Purkinje cell (primary cell): ENCODE data around the gene ROBO4. TPM values are rescaled to one million over a fixed set of nuclear protein-coding genes. Genes with fewer than 3 reads are reported as not detected.

ENCODE experiments used
- polyA plus RNA-seq: library from polyadenylated mRNA; unstranded; fragments of >200 nt; fragmentation: Nextera tagmentation; gene quantifications from 2 replicates; pipeline ENCODE4 v1.2.1, GENCODE V29; 2014

The ROBO4 gene
- polyA plus RNA-seq, result not detected in 2 replicates

GRCh38 chr11:124897674-124898262, at the start of gene ROBO4:
Gene ROBO4 (minus strand): TSS chr11:124897865. CDS start chr11:124897795, 70 bp downstream.

GRCh38 chr11:124935548-124936514, 38.2 kb upstream of the ROBO4 start, which contains the start of gene HEPACAM:
Gene HEPACAM (minus strand): TSS chr11:124936047. CDS start chr11:124936006, 41 bp downstream.

GRCh38 chr11:124918950-124919349, 21.3 kb upstream of the ROBO4 start, which contains the start of gene HEPN1:
Gene HEPN1 (plus strand): TSS chr11:124919250.

GRCh38 chr11:124865181-124865901, 32.3 kb downstream of the ROBO4 start, which contains the start of gene ROBO3:
Gene ROBO3 (plus strand): TSS chr11:124865432. CDS start chr11:124865578, 146 bp downstream.

Other genes with a start within 250 kb of the ROBO4 start
- gene SIAE, start 224.1 kb downstream of the ROBO4 start, polyA plus RNA-seq, result 72.2 and 84.2 TPM in 2 replicates
- 68.9 and 70.3 TPM in 2 replicates for gene SPA17, start 224.0 kb downstream of the ROBO4 start, polyA plus RNA-seq
- 0.62 and 10.0 TPM in 2 replicates for gene NRGN, start 157.9 kb downstream of the ROBO4 start, polyA plus RNA-seq
- not detected in 2 replicates for gene VSIG2, start 145.6 kb downstream of the ROBO4 start, polyA plus RNA-seq
- gene ESAM, start 135.6 kb downstream of the ROBO4 start, polyA plus RNA-seq, result 0.48 TPM in 1 of 2 replicates, not detected in the other
- 3.1 and 5.2 TPM in 2 replicates for gene MSANTD2, start 97.5 kb downstream of the ROBO4 start, polyA plus RNA-seq
- gene ROBO3, start 32.4 kb downstream of the ROBO4 start, polyA plus RNA-seq, result 0.97 and 1.2 TPM in 2 replicates
- gene HEPN1, start 21.4 kb upstream of the ROBO4 start, polyA plus RNA-seq, result 2.5 TPM in 1 of 2 replicates, not detected in the other
- 9.0 and 13.6 TPM in 2 replicates for gene HEPACAM, start 38.2 kb upstream of the ROBO4 start, polyA plus RNA-seq
- 0.10 and 1.0 TPM in 2 replicates for gene CCDC15, start 56.3 kb upstream of the ROBO4 start, polyA plus RNA-seq
- gene SLC37A2, start 165.4 kb upstream of the ROBO4 start, polyA plus RNA-seq, result not detected in 2 replicates
- gene TMEM218, start 213.8 kb upstream of the ROBO4 start, polyA plus RNA-seq, result 11.5 and 11.7 TPM in 2 replicates